ENCODE results near the gene GJA4.
"Not testable (repeated sequence)": the region's sequence is repeated elsewhere in the genome, so short reads cannot be mapped to it uniquely, and the experiment has no call there.

Gene GJA4

GRCh38 chr1:34816778-34817177 is 24.0 kb downstream of the GJA4 start:
- DNase-seq (ENCODE audit: low read depth) = no peak
- no peak for TF ChIP-seq CTCF (IDR thresholded peaks at IDR 0.05; ENCODE audit: insufficient read depth, low read depth, low read length, missing control alignments)
- no peak overlapping the region for H3K4me3 ChIP-seq (ENCODE audit: low read depth, low read length)

- not testable (repeated sequence) for H3K4me3 ChIP-seq (ENCODE audit: low read depth, low read length)
Measured at GRCh38 chr1:34818862-34819261, 26.1 kb downstream of the GJA4 start.

GRCh38 chr1:34822202-34822601 is 29.4 kb downstream of the GJA4 start:
- H3K4me3 ChIP-seq (ENCODE audit: low read depth, low read length) = no peak overlapping the region
- no peak for DNase-seq (ENCODE audit: low read depth)
- TF ChIP-seq CTCF (IDR thresholded peaks at IDR 0.05; ENCODE audit: insufficient read depth, low read depth, low read length, missing control alignments) = no peak

More at GRCh38 chr1:34818862-34819261, 26.1 kb downstream of the GJA4 start:
- DNase-seq (ENCODE audit: low read depth) = not testable (repeated sequence)

DNA sequence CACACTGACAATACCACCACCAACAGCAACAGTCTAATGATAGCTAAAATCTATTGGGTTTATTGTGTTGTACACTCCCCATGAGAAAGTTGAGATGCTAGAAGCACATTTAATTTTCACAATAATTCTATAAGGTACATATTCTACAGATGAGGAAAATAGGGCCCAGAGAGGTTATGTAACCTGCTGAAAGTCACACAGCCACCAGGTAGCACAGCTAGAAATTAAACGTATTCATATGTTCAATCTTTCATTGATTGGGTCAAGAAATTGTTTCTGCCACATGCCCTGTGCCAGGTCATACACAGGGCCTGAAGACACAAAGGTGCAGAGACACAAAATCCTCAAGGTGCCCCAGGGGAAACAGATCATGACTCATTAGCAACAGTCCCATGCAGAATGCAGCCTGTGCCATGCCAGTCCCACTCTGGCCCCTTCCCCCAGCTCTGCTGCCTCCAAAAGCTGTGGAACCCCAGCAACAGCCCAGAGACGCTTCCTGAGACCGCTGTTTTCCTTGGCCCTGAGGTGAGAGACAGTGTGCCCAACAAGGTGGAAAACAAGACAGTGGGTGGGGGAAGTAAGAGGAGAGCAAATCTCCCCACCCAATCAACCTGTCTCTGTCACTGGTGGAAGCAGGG is 32.1 kb downstream of the GJA4 start:
- H3K4me3 ChIP-seq (ENCODE audit: low read depth, low read length) = no peak overlapping the region
- no peak for DNase-seq (ENCODE audit: low read depth)
- TF ChIP-seq CTCF (IDR thresholded peaks at IDR 0.05; ENCODE audit: insufficient read depth, low read depth, low read length, missing control alignments) = no peak

DNA sequence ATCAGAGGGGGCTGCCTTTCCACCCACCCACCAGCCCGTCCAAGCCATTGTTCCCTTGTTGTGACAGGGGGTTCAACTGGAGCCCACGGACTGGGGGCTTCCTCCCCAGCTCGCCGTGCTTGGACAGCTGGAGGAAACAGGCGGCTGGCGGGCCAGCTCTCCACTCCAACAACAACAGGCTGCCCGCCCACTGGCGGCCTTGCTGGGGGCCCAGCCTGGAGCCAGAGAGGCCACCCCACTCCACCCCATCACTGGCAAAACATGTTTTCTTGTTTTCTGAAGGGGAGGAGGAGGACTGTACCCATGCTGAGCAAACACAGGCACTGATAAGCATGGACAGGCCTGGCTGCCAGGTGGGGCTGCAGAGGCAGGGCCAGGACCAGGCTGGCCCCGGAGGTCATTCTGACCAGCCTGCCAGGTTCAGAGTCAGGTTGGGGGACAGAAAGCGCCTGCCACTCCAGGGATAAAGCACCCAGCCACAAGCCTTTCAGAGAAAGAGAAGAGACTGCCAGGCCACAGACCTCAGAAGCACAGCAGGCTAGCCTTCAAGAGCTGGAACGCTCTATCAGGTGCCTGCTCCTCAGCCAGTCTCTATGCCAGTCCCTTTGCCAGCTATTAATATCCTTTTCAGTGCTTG is 32.8 kb downstream of the GJA4 start:
- TF ChIP-seq CTCF (IDR thresholded peaks at IDR 0.05; ENCODE audit: insufficient read depth, low read depth, low read length, missing control alignments) = no peak
- H3K4me3 ChIP-seq (ENCODE audit: low read depth, low read length) = no peak overlapping the region
- DNase-seq (ENCODE audit: low read depth) = no peak

DNA sequence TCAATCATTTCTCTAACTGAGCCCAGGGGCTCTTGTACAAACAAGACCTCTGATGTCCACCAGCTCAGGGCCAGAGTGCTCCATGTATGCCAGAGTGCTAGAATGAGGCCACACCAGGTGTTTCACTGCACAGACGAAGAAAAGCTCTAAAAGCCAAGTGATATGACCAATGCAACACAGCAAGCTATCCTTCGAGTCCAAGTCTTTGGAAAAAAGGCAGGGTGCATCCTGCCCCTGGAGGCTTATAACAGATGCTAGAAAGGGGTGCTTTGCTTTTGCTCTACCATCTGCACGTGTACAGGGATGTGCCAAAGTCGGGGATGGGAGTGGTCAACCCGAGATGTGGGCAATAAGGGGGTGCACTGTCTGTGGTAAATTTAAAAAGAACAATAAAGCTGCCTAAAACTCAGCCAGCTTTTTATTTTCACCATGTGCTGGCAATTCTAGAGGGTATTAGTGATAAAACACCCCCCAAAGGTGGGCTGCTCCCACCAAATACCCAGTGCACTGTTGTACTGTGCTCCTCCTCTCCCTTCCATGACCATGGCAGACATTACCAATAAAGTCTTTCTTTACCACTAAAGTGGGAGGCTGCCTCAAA is 34.6 kb downstream of the GJA4 start:
- H3K4me3 ChIP-seq (ENCODE audit: low read depth, low read length) = no peak overlapping the region
- DNase-seq (ENCODE audit: low read depth) = no peak
- no peak for TF ChIP-seq CTCF (IDR thresholded peaks at IDR 0.05; ENCODE audit: insufficient read depth, low read depth, low read length, missing control alignments)

GRCh38 chr1:34828611-34829010 is 35.8 kb downstream of the GJA4 start:
- no peak for TF ChIP-seq CTCF (IDR thresholded peaks at IDR 0.05; ENCODE audit: insufficient read depth, low read depth, low read length, missing control alignments)
- H3K4me3 ChIP-seq (ENCODE audit: low read depth, low read length) = no peak overlapping the region
- no peak for DNase-seq (ENCODE audit: low read depth)

Data from GM12865 (cell line).